HG02610 (cell line): ENCODE data around the gene LMNA.
"Not testable (repeated sequence)": the region's sequence is repeated elsewhere in the genome, so short reads cannot be mapped to it uniquely, and the experiment has no call there.

Experiments
- ATAC-seq: cut with Tn5 transposase; IDR thresholded peaks from one replicate; pipeline ENCODE4 v1.9.1; 2021; ENCODE audit warnings: mild to moderate bottlenecking, moderate library complexity; ENCODE audit not compliant: unreplicated experiment

Gene LMNA

GRCh38 chr1:156104065-156104810 is 10.3 kb upstream of the LMNA start:
- ATAC-seq: no peak

- ATAC-seq: no peak
Observed at GRCh38 chr1:156104861-156105832, 9.4 kb upstream of the LMNA start.

GRCh38 chr1:156106624-156107488 is 7.7 kb upstream of the LMNA start:
- no peak for ATAC-seq

GRCh38 chr1:156108057-156108456 is 6.5 kb upstream of the LMNA start:
- no peak for ATAC-seq

GRCh38 chr1:156108664-156109241 is 5.8 kb upstream of the LMNA start:
- no peak for ATAC-seq

GRCh38 chr1:156110252-156110651 is 4.3 kb upstream of the LMNA start:
- no peak for ATAC-seq

- ATAC-seq: no peak
Observed at GRCh38 chr1:156111355-156111962, 3.1 kb upstream of the LMNA start.

- no peak for ATAC-seq
Observed at GRCh38 chr1:156112276-156113137, 2.0 kb upstream of the LMNA start.

GRCh38 chr1:156113282-156113950 is 1.1 kb upstream of the LMNA start:
- no peak for ATAC-seq

GRCh38 chr1:156114919-156115513 is 505 bp downstream of the LMNA start:
- no peak for ATAC-seq

GRCh38 chr1:156115514-156116374 is 1.2 kb downstream of the LMNA start:
- ATAC-seq: no peak

GRCh38 chr1:156116731-156117130 is 2.2 kb downstream of the LMNA start:
- not testable (repeated sequence) for ATAC-seq

- ATAC-seq: no peak
Observed at GRCh38 chr1:156117414-156118176, 3.1 kb downstream of the LMNA start.

- ATAC-seq: no peak
Observed at GRCh38 chr1:156118177-156118868, 3.8 kb downstream of the LMNA start.

GRCh38 chr1:156119503-156120209 is 5.1 kb downstream of the LMNA start:
- ATAC-seq: no peak
